Nephron progenitor cell (in vitro differentiated cells): ENCODE measurements around the gene GRM5.
A peak's percentile ranks its signal among the peaks of the same experiment; 100 is the strongest.
"Not testable (repeated sequence)": the region's sequence is repeated elsewhere in the genome, so short reads cannot be mapped to it uniquely, and the experiment has no call there.

Source experiments
- DNase-seq: peaks from one replicate; pipeline ENCODE4 v3.0.0; 2021
- H3K27ac Mint-ChIP-seq: 2 replicates; pipeline ENCODE4 v1.8.0; 2021; ENCODE audit warnings: mild to moderate bottlenecking, moderate library complexity, mixed read lengths
- H3K27me3 Mint-ChIP-seq: 2 replicates; pipeline ENCODE4 v1.8.0; 2021; ENCODE audit warnings: mild to moderate bottlenecking, low read depth, mixed read lengths; ENCODE audit not compliant: poor library complexity
- H3K36me3 Mint-ChIP-seq: 2 replicates; pipeline ENCODE4 v1.8.0; 2021; ENCODE audit warnings: low read depth, mixed read lengths
- H3K4me1 Mint-ChIP-seq: 2 replicates; pipeline ENCODE4 v1.8.0; 2021; ENCODE audit warnings: mixed read lengths
- H3K4me3 Mint-ChIP-seq: 2 replicates; pipeline ENCODE4 v1.8.0; 2021; ENCODE audit warnings: mild to moderate bottlenecking, moderate library complexity, mixed read lengths
- H3K9me3 Mint-ChIP-seq: 2 replicates; pipeline ENCODE4 v1.8.0; 2021; ENCODE audit warnings: mild to moderate bottlenecking, moderate library complexity, mixed read lengths
- TF ChIP-seq, protein P1 (sequence below): fragments of 200-600 bp; sonication (generic); IDR thresholded peaks from 2 replicates; pipeline ENCODE4 v1.5.0; 2021; ENCODE audit warnings: antibody characterized with exemption

The GRM5 gene

DNA sequence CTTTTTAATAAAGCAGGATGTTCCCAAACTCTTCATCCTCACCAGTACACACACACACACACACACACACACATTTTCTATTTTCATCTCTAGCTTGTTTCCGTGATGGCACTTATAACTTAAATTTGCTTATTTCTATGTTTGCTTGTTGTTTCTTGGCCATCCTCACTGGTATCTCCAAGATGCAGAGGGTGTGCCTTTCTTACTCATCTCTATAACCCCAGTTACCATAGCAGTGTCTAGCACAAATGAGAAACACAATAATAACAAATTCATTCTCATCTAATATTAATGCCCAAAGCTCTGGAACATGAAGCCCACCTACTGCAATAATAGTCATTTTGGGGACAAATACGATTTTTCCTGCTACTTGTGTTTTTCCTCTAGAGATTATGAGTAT, 156.3 kb downstream of the GRM5 start:
- no peaks in the 10 kb centered on the region for H3K27me3 Mint-ChIP-seq
- TF ChIP-seq, protein P1, sequence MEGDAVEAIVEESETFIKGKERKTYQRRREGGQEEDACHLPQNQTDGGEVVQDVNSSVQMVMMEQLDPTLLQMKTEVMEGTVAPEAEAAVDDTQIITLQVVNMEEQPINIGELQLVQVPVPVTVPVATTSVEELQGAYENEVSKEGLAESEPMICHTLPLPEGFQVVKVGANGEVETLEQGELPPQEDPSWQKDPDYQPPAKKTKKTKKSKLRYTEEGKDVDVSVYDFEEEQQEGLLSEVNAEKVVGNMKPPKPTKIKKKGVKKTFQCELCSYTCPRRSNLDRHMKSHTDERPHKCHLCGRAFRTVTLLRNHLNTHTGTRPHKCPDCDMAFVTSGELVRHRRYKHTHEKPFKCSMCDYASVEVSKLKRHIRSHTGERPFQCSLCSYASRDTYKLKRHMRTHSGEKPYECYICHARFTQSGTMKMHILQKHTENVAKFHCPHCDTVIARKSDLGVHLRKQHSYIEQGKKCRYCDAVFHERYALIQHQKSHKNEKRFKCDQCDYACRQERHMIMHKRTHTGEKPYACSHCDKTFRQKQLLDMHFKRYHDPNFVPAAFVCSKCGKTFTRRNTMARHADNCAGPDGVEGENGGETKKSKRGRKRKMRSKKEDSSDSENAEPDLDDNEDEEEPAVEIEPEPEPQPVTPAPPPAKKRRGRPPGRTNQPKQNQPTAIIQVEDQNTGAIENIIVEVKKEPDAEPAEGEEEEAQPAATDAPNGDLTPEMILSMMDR = no peak
- no peaks in the 10 kb centered on the region for H3K36me3 Mint-ChIP-seq
- H3K9me3 Mint-ChIP-seq = no peaks in the 10 kb centered on the region
- no peak overlapping the region for H3K27ac Mint-ChIP-seq
- H3K4me1 Mint-ChIP-seq = no peaks in the 10 kb centered on the region
- H3K4me3 Mint-ChIP-seq = no peak overlapping the region
- DNase-seq = no peak

DNA sequence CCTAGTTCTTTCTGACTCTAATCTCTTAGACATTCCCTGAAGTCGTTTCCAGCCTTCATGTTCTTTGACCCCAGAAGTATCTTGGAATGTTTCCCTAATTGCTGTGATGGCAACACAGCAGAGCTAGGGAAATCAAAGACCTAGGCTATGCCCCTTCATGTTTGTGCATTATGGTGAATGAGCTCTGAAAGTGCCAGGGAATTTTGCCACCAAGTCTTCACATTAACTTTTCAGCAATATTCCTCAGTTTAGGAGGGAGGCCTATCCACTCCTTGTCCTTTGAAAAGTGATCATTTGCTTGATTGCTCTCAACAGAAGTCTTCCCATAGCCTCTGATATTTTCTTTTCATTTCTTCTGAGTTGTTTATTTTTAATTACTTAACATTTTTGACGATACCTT, 164.3 kb downstream of the GRM5 start:
- H3K27me3 Mint-ChIP-seq, H3K36me3 Mint-ChIP-seq: not testable (repeated sequence)

DNA sequence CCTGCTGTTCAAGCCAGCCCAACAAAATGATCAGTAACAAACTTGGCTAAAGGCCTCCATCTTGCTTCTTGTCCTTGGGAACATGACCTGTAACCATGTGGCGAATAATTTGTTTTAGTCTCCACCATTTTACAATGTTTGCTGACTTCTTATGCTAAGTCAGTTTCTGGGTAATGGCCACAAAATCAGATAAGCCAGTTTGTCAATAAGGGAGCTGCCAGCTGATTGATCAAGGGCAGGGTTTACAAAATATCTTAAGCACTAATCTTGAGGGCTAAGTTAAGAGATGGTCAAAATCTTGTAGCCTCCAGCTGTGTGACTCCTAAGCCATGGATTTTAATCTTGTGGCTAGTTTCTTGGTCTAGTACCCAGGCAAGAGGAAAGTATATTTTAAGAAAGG, 176.9 kb downstream of the GRM5 start:
- not testable (repeated sequence) for H3K4me3 Mint-ChIP-seq, H3K4me1 Mint-ChIP-seq, H3K27ac Mint-ChIP-seq, H3K36me3 Mint-ChIP-seq, H3K27me3 Mint-ChIP-seq, DNase-seq
- peaks cover 47% of the 10 kb centered on the region for H3K9me3 Mint-ChIP-seq

More for the DNA sequence above, 164.3 kb downstream of the GRM5 start:
- not testable (repeated sequence) for DNase-seq, H3K9me3 Mint-ChIP-seq, H3K27ac Mint-ChIP-seq, H3K4me1 Mint-ChIP-seq, H3K4me3 Mint-ChIP-seq

DNA sequence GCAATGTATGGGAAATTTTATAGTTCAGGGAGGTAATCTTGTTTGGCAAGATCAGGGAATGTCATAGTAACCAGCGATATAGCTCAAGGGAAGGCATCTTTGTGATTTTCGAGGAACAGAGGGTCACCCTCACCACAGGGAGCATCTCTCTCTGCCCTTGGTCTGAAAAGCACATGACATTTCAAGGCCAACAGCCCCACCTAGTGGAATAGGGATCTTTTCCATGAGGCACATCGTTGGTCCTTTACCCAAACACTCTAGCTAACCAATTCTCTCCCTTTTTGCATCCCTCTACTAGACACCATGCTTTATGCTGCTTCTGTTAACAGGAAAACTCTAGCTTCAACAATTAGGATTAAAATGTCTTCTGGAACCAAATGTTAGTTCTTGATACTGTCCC, 179.0 kb downstream of the GRM5 start:
- no peaks in the 10 kb centered on the region for H3K27me3 Mint-ChIP-seq
- no peaks in the 10 kb centered on the region for H3K4me1 Mint-ChIP-seq
- H3K27ac Mint-ChIP-seq = no peak overlapping the region
- peak; percentile 42 for DNase-seq
- TF ChIP-seq, protein P1 = peak; percentile 31
- H3K36me3 Mint-ChIP-seq = no peaks in the 10 kb centered on the region
- H3K4me3 Mint-ChIP-seq = no peak overlapping the region
- peaks cover 47% of the 10 kb centered on the region for H3K9me3 Mint-ChIP-seq

DNA sequence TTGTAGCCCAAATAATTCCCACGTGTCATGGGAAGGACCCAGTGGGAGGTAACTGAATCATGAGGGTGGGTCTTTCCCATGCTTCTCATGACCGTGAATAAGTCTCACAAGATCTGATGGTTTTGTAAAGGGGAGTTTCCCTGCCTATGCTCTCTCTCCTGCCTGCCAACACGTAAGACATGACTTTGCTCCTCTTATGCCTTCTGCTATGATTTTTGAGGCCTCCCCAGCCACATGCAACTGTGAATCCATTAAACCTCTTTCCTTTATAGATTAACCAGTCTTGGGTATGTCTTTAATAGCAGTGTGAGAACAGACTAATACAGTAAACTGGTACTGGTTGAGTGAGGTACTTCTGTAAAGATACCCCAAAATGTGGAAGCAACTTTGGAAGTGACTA, 183.0 kb downstream of the GRM5 start:
- not testable (repeated sequence) for H3K4me3 Mint-ChIP-seq, H3K27me3 Mint-ChIP-seq, H3K4me1 Mint-ChIP-seq, H3K27ac Mint-ChIP-seq, H3K36me3 Mint-ChIP-seq, DNase-seq
- H3K9me3 Mint-ChIP-seq = peaks cover 26% of the 10 kb centered on the region

DNA sequence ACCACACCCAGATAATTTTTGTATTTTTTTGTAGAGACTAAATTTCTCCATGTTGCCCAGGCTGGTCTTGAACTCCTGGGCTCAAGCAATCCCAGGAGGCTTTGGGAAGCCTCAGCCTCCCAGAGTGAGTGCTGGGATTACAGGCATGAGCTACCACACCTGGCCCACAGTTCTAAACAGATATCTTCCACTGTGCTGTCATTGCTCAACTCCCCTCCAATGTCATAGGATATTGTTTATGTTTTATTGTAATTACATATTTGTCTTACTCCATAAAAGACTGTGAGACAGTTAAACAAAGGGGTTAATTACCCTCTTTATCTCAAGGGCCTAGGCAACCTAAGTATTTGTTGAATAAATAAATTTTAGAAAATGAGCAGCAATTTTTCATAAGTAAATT, 204.2 kb downstream of the GRM5 start:
- Mint-ChIP-seq H3K9me3 (peaks cover 5% of the 10 kb centered on the region), H3K27ac (no peak overlapping the region), H3K36me3 (no peaks in the 10 kb centered on the region), H3K27me3 (no peaks in the 10 kb centered on the region), H3K4me3 (no peak overlapping the region), H3K4me1 (peaks cover 5% of the 10 kb centered on the region)
- TF ChIP-seq, protein P1 = no peak
- no peak for DNase-seq

DNA sequence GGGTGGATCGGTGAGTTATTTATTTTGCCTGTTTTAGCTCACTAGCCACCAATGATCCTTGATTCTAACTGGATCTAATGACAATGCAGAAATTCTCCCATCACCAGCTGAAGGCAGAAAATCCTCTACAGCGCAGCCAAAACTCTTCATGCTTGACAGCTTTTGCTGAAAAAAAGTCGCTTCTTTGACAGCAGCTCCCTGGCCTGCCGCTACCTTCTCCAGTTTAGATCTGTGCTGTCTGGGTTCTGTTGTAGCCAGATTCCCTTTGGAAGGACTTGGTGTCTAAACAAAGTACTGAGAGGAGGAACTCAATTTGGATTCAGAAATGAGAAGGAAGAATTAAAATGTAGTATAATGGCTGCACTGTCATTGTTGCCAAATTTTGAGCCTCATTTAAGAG, 205.4 kb downstream of the GRM5 start:
- DNase-seq = peak; percentile 11
- not testable (repeated sequence) for H3K9me3 Mint-ChIP-seq, H3K36me3 Mint-ChIP-seq, H3K27ac Mint-ChIP-seq, H3K27me3 Mint-ChIP-seq, H3K4me1 Mint-ChIP-seq, H3K4me3 Mint-ChIP-seq

DNA sequence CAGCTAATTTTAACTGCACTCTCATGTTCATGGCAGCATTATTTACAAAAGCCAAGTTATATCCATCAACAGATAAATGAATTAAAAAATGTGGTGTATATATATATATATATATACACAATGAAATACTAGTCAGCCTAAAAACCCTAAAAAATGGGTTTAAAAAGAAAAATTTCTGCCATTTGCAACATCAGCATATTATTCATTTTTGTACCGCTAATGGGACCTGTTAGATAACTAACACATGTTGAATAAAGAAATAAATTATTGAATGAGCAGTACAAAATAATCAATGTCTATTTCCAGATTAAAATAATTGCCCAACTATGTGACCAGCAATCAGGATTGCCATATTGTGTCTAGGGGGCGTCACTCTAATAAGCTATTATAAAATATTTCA, 211.8 kb downstream of the GRM5 start:
- H3K27me3 Mint-ChIP-seq, DNase-seq, H3K27ac Mint-ChIP-seq, H3K36me3 Mint-ChIP-seq, H3K9me3 Mint-ChIP-seq, H3K4me1 Mint-ChIP-seq, H3K4me3 Mint-ChIP-seq: not testable (repeated sequence)

DNA sequence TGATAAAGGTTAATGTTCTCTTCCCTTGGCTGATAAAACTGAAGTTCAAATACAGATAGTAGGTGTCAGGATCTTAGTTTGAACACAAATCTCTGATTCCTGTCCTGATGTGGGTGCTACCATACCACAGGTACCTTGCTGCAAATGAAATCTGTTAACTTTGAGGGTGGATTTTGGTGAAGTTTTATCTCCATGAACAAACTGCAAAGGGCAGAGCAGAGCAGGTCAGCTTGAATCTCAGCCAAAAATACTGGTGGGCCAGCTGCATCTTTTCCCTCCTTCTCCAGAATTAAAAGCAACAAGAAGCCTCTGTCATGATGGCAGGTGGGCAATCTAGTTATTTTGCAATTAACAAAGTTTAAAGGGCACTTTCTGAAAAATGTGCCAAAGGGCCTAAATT, 214.2 kb downstream of the GRM5 start:
- H3K4me3 Mint-ChIP-seq, H3K27me3 Mint-ChIP-seq, H3K27ac Mint-ChIP-seq, H3K36me3 Mint-ChIP-seq, DNase-seq, H3K9me3 Mint-ChIP-seq, H3K4me1 Mint-ChIP-seq: not testable (repeated sequence)

DNA sequence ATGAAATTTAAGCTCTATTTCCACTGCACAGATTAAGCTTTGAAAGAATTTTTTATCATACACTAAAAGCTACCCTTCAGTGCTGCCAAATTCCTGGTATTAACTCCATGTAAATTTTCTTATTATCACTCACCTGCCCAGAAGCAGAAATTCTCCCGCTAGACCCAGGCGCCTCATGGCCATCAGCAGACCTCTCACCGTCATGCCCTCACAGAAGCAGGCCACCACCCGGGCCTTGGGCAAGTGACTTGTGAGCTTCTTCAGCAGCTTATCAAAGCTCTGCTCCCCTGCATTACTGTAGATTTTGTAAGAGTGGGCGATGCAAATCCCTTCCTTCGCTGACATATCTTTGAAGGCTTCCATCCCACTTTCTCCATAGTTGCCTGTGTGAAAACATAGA, 216.0 kb downstream of the GRM5 start:
- DNase-seq, H3K27ac Mint-ChIP-seq, H3K4me3 Mint-ChIP-seq, H3K36me3 Mint-ChIP-seq, H3K9me3 Mint-ChIP-seq, H3K27me3 Mint-ChIP-seq, H3K4me1 Mint-ChIP-seq: not testable (repeated sequence)
